Effector memory CD4-positive, alpha-beta T cell (primary cell): ENCODE measurements around the gene MECP2.

Experiments
- DNase-seq, 3 donors: peaks; one replicate each; pipeline ENCODE4 v3.0.0-alpha.2; 2020
- H3K27ac ChIP-seq: 2 replicates; pipeline ENCODE4 v1.7.0; 2013; ENCODE audit warnings: mild to moderate bottlenecking, low read length, moderate library complexity; ENCODE audit not compliant: insufficient read depth, poor library complexity, severe bottlenecking
- H3K27me3 ChIP-seq: replicated peaks from 2 replicates; pipeline ENCODE4 v1.7.0; 2013; ENCODE audit warnings: mild to moderate bottlenecking, low read length; ENCODE audit not compliant: insufficient read depth, control insufficient read depth, poor library complexity, severe bottlenecking
- H3K36me3 ChIP-seq: 2 replicates; pipeline ENCODE4 v1.7.0; 2013; ENCODE audit warnings: mild to moderate bottlenecking, low read length, moderate library complexity; ENCODE audit not compliant: control insufficient read depth, insufficient read depth
- H3K4me1 ChIP-seq: 2 replicates; pipeline ENCODE4 v1.7.0; 2013; ENCODE audit warnings: low read length, mild to moderate bottlenecking; ENCODE audit not compliant: control insufficient read depth, insufficient read depth, poor library complexity, severe bottlenecking
- H3K4me3 ChIP-seq: 2 replicates; pipeline ENCODE4 v1.7.0; 2013; ENCODE audit warnings: low read length, low read depth, mild to moderate bottlenecking; ENCODE audit not compliant: insufficient read depth, poor library complexity, severe bottlenecking
- H3K9me3 ChIP-seq: 2 replicates; pipeline ENCODE4 v1.7.0; 2013; ENCODE audit warnings: mild to moderate bottlenecking, low read length, moderate library complexity; ENCODE audit not compliant: control insufficient read depth

MECP2 gene

DNA sequence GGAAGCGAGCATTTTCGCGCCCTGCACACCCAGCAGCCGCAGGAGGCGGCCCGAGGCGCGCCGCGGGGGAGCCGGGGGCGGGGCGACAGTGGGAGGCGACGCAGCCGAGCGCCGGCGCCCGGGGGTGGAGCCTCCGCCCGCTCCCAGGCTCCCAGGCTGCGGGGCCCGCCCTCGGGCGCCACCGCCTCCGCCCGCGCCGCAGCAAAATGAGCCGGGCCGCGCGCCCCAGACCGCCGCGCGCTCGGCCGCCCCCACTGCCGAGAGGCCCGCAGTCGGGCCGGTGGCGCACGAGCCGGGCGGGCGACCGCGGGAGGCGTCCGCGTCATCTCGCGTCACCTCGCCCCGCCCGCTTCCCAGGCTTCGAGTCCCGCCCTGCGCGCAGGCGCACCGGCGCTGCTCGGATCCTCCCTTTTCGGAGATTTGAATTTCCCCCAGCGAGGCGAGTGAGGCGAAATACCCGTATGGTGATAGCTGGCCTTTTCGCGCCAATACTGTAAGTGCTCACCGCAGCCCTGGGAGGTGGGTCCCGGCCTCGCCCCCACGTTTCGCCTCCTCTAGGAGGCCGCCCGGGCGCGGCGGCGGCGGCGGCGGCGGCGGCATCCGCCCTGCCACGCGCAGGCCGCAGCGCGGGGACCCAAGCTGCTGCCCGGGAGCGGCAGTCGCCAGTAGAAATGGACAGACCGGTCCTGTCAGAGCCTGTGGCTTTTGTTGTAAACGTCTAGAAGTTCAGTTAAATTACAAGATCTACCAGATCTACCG is 125.0 kb downstream of the MECP2 start, which contains the start of gene TMEM187:
TSS of gene TMEM187 (plus strand) at position 387 of the 759 bp plus-strand sequence. CDS start 9,309 bp downstream, outside the sequence.
- peak; percentile 80 to 83 (median 81) for DNase-seq

More for the DNA sequence above, 125.0 kb downstream of the MECP2 start, which contains the start of gene TMEM187:
- peak within 1 kb of the TSS; percentile 94 for H3K27ac ChIP-seq
- peak within 1 kb of the TSS; percentile 99 for H3K4me3 ChIP-seq
- no peaks in the 10 kb centered on the region for H3K27me3 ChIP-seq
- H3K9me3 ChIP-seq: no peaks in the 10 kb centered on the region
- H3K36me3 ChIP-seq: no peaks in the 10 kb centered on the region
- peaks cover 18% of the 10 kb centered on the region for H3K4me1 ChIP-seq
